SW480 (cell line): ENCODE data around the gene DERL2.
A peak's percentile ranks its signal among the peaks of the same experiment; 100 is the strongest.
"Not testable (repeated sequence)": the region's sequence is repeated elsewhere in the genome, so short reads cannot be mapped to it uniquely, and the experiment has no call there.

Experiments used
- DNase-seq: peaks from one replicate; pipeline ENCODE4 v3.0.0-alpha.2; 2016; ENCODE audit warnings: low spot score

Gene DERL2

GRCh38 chr17:5437721-5438317 is 48.2 kb downstream of the DERL2 start:
- no peak for DNase-seq

DNA sequence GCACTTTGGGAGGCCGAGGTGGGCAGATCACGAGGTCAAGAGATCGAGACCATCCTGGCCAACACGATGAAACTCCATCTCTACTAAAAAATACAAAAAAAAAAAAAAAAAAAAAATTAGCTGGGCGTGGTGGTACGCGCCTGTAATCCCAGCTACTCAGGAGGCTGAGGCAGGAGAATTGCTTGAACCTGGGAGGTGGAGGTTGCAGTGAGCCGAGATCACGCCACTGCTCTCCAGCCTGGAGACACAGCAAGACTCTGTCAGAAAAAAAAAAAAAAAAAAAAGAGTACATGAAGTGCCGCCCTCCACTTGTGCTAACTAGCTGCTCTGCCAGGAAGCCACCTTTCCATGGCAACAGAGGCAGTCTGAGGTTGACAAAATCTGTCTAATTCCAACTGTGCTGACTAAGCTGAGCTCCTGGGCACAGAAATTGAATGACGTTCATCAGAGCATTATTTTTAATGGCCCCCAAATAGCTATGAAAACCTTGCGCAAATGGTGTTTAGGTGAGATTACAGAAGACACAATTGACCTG is 50.1 kb downstream of the DERL2 start:
- DNase-seq = not testable (repeated sequence)

DNA sequence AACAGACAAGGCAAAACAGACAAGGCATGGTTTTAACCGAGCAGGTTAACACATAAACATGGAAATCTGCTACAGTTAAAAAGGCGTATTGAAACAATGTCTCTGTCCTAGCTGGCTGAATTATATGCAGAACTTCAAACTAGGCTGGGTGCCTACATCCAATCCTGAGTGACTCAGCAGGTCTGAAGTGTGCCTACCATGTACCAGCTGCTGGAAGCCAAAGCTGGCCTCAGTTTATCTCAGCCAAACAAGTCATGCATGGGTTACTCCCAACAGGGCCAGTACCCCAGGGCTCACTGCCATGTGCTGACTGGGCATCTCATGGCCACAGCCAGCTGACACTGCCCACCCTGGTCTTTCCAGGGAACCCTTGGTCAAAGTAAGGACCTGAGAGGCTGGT is 51.0 kb downstream of the DERL2 start:
- DNase-seq = no peak

DNA sequence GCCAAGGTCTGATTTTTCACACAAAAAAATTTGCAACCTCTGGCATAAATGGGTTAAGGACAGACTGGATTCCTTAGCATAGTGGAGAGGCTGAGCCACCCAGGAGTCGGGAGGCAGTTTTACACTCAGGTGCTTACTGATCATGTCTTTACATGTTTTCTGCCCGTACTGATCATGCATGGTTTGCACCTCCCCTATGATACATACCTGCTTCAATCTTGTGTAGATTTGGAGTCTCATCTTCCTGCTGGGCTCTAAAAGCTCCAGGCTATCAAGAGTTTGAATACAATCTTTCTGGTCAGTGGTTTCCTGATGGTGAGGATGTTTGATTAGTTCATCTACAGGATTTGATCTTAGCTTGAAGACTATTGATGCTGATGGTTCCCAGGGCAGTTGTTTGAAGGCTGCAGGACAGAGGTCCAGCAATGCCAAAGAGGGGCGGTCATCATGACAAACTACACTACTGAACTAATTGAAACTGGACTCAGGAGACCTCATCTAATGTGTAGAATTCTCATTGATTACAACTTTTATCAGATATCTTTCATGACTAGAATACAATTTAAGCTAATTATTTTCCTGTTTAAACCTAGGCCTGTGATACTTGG is 53.9 kb downstream of the DERL2 start:
- no peak for DNase-seq

GRCh38 chr17:5431234-5431633 is 54.7 kb downstream of the DERL2 start:
- DNase-seq = not testable (repeated sequence)

DNA sequence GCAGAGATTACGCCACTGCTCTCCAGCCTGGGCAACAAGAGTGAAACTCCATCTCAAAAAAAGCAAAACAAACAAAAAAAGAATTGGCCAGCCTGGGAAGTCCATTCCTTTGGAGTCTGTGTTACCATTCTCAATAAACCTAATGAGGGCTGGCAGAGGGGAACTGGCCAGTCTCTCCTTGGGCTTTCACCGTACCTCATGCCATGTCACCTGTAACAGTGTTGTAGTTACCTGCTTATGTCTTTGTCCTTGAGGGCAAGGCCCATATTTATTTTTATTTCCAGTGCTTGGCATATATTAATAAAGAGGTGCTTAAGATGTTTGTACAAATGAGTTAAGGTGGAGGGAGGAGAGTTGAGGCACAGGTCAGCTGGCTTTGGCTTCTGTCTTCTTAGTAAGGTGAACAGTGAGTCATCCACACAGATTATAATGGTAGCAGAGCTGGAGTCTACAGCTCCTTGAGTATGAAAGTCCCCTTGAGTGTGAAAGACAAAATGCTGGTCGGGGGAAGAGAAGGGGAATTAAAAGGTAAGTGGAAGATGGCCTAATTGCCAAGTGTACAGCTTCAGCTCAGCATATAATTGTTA is 55.5 kb downstream of the DERL2 start:
- DNase-seq = no peak

GRCh38 chr17:5429191-5429887 is 56.6 kb downstream of the DERL2 start:
- DNase-seq = no peak

- DNase-seq = no peak
Measured at GRCh38 chr17:5425826-5426225, 60.2 kb downstream of the DERL2 start.

- no peak for DNase-seq
Measured at GRCh38 chr17:5424909-5425308, 61.1 kb downstream of the DERL2 start.

DNA sequence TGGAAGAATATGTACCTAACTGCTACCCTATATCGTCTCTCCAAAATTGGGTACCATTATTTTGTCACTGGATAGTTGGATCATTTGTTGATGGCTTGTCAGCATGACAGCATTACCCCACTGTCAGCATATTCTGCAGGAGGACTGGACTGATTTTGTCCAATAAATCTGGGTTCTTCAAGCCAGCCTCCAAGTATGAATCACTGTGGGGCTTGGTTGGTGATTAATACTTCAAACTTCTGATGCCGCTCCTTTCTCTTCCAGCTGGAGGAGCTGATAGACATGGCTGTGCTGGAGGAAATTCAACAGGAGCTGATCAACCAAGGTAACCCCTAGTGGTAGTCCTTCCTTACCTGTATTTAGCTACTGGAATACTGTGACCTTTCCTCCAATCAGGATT is 63.5 kb downstream of the DERL2 start:
- peak; percentile 37 for DNase-seq
